ENCODE results near the gene TMUB1.

The TMUB1 gene

DNA sequence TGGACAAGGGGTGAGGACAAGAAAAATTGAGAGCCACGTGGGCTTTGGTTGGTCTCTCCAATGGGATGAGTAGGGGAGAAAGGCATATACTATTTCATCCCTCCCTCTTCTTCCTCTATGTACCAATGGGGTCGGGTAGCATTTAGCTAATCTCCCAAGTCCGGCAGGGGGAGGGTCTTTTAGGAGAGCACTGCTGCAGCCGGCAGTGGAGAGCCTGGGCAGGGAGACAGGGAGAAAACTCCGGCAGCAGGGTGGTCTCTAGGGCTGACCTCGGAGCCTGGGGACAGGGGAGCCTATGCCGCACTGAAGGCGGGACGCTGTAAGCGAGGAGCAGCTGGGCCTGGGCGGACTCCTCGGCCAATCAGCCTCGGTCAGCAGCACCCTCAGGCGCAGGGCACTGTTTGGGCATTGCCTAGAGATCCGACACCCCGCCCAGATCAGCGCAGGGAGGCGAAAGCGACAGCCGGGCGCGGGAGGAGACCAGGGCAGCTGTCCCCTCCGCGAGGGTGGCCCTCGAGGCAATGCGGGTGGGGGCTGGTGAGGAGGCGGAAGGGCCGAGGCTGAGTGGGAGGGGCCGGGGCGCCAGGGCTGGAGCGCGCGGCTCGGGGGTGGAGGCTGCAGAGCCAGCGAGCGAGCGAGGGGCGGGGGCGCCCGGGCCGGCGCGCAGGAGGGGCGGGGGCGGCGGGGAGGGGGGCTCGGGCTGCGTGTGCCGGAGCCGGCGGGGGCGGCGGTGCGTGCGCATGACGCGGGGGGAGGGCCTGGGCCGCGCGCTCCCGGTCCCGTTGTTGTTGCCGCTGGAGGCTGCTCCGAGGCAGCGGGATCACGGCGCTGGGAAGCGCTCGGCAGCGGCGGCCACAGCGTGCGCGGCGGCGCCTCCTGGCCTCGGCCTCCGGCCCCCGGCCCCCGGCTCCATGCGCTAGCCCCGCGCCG, 2.7 kb upstream of the TMUB1 start, which contains the start of gene AGAP3:
AGAP3 (plus strand) TSS at position 785 of the 930 bp plus-strand sequence. CDS start 267 bp downstream, outside the sequence.
- H3K4me3 ChIP-seq (ENCODE audit: low read depth, low read length) = peak within 1 kb of the TSS; percentile 77
- DNase-seq (ENCODE audit: low read depth) = no peak
- TF ChIP-seq, protein P1, sequence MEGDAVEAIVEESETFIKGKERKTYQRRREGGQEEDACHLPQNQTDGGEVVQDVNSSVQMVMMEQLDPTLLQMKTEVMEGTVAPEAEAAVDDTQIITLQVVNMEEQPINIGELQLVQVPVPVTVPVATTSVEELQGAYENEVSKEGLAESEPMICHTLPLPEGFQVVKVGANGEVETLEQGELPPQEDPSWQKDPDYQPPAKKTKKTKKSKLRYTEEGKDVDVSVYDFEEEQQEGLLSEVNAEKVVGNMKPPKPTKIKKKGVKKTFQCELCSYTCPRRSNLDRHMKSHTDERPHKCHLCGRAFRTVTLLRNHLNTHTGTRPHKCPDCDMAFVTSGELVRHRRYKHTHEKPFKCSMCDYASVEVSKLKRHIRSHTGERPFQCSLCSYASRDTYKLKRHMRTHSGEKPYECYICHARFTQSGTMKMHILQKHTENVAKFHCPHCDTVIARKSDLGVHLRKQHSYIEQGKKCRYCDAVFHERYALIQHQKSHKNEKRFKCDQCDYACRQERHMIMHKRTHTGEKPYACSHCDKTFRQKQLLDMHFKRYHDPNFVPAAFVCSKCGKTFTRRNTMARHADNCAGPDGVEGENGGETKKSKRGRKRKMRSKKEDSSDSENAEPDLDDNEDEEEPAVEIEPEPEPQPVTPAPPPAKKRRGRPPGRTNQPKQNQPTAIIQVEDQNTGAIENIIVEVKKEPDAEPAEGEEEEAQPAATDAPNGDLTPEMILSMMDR (IDR thresholded peaks at IDR 0.05; ENCODE audit: low read depth, low read length, missing control alignments) = no peak

DNA sequence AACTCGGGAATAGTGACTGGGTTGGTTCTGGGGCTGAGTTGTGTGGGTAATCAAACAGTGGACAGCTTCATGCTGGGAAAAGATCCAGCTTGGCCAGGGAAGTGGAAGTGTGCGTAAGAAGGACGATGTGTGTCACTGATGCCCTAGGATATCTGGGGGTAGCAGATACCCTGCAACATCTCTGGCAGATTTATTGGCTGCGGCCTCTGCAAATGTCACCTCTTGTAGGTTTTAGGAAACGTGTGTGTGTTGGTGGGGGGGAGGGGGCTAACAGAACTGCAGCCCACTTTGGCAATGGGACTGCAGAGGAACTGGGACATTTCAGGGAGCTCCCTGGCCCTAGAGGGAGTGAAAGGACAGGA, 2.0 kb upstream of the TMUB1 start:
- no peak for DNase-seq (ENCODE audit: low read depth)
- peak overlapping the region; percentile 77 for H3K4me3 ChIP-seq (ENCODE audit: low read depth, low read length)
- TF ChIP-seq, protein P1 (IDR thresholded peaks at IDR 0.05; ENCODE audit: low read depth, low read length, missing control alignments) = no peak

- H3K4me3 ChIP-seq (ENCODE audit: low read depth, low read length) = peak overlapping the region; percentile 81
- DNase-seq (ENCODE audit: low read depth) = no peak
- TF ChIP-seq, protein P1 (IDR thresholded peaks at IDR 0.05; ENCODE audit: low read depth, low read length, missing control alignments) = no peak
These were observed 499 bp upstream of the TMUB1 start for GRCh38 chr7:151083824-151084160.

DNA sequence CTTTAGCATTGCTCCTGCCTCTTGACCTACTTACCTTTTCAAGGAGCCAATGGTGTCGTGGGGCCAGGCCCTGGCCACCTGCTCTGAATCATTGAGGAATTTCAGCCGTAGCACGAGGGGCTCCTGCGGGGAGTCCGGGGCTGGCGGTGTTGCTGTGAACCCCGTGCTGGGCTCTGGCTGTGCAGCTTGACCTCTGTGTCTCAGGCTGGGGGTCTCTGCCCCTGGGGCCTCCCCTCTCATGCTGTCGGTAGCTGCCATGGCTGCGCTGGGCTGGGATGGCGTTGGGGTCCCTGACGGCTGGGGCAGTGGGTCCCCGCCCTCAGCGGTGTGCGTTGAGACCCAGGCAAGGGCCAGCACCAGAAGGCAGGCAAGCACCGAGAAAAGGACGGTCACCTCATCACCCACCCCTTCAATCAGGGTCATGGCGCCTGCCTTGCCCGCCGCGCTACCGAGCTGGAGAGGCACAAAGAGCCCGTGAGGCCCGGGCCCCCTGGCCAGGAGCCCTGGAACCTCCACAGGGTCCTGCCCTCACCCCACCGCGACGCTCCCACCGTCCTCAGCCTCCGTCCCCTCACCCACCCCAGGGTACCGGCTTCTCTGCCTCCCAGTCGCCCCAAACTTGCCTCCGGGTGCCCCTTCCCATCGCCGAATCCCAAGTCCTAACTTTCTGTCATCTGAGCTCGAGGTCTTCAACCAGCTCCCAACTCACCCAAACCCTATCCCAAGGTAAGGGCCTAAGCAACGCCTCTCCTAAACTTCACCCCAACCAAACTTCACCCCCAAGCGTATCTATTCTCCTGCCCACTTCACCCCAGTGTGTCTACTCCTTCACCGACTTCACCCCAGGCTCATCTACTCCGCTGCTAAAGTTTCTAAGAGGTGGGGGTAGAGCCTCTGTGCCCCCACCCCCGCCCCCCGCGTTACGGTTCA, 887 bp downstream of the TMUB1 start:
- TF ChIP-seq, protein P1 (IDR thresholded peaks at IDR 0.05; ENCODE audit: low read depth, low read length, missing control alignments) = no peak
- peak overlapping the region; percentile 81 for H3K4me3 ChIP-seq (ENCODE audit: low read depth, low read length)
- no peak for DNase-seq (ENCODE audit: low read depth)

- TF ChIP-seq, protein P1 (IDR thresholded peaks at IDR 0.05; ENCODE audit: low read depth, low read length, missing control alignments) = no peak
- H3K4me3 ChIP-seq (ENCODE audit: low read depth, low read length) = peak overlapping the region; percentile 81
- DNase-seq (ENCODE audit: low read depth) = no peak
These were observed 1.9 kb downstream of the TMUB1 start for GRCh38 chr7:151081170-151082101.

GRCh38 chr7:151080522-151081169, 2.6 kb downstream of the TMUB1 start, which contains the start of gene FASTK:
Gene FASTK (minus strand): TSS chr7:151080809. CDS start chr7:151080766, 43 bp downstream.
- H3K4me3 ChIP-seq (ENCODE audit: low read depth, low read length) = peak within 1 kb of the TSS; percentile 81
- DNase-seq (ENCODE audit: low read depth) = peak; percentile 52
- TF ChIP-seq, protein P1 (IDR thresholded peaks at IDR 0.05; ENCODE audit: low read depth, low read length, missing control alignments) = no peak

Data from GM12864 (cell line).